HEK293 (cell line): ENCODE results near the gene MYOF.

Source experiments
- CTCF ChIA-PET: fragments of 350-600 bp; formaldehyde crosslinking; extraction: SDS; loops from one replicate; lab custom pipeline; 2021; ENCODE audit warnings: antibody characterized with exemption; lab: Yijun Ruan, JAX
- POLR2A ChIA-PET: fragments of 300-600 bp; formaldehyde crosslinking; extraction: SDS; loops from one replicate; lab custom pipeline; 2020; ENCODE audit warnings: antibody characterized with exemption, inconsistent platforms; lab: Yijun Ruan, JAX
- H3K27ac ChIP-seq: fragments of 200-500 bp; sonication (Bioruptor generic); 2 replicates; pipeline ENCODE4 v1.5.1; 2014; ENCODE audit warnings: low read depth, low read length, control low read depth, inconsistent platforms; ENCODE audit errors: extremely low read depth
- H3K36me3 ChIP-seq, 2 experiments: fragments of 200-500 bp in 1 of 2; sonication (Bioruptor generic) in 1 of 2; 1 replicate in 1 of 2; 2 replicates in 1 of 2; pipeline ENCODE4 v1.5.1; 2014 to 2017; ENCODE audit warnings: inconsistent platforms in 2 of 2, low read length in 2 of 2; ENCODE audit not compliant: control insufficient read depth in 2 of 2, insufficient read depth in 1 of 2
- H3K4me1 ChIP-seq: fragments of 200-500 bp; sonication (Bioruptor generic); 2 replicates; pipeline ENCODE4 v1.5.1; 2014; ENCODE audit warnings: mild to moderate bottlenecking, low read length, inconsistent platforms; ENCODE audit not compliant: control insufficient read depth, insufficient read depth
- H3K4me3 ChIP-seq: 2 replicates; pipeline ENCODE4 v1.5.1; 2011; ENCODE audit warnings: low read depth, mild to moderate bottlenecking, control low read depth, low read length, moderate library complexity
- H3K9me3 ChIP-seq: fragments of 200-500 bp; sonication (Bioruptor generic); 2 replicates; pipeline ENCODE4 v1.5.1; 2014; ENCODE audit warnings: low read depth, low read length, inconsistent platforms; ENCODE audit not compliant: control insufficient read depth, insufficient read depth
- GLIS1 ChIP-seq: fragments of 450-650 bp; formaldehyde crosslinking; IDR thresholded peaks from 2 replicates; pipeline ENCODE4 v1.5.1; 2016; ENCODE audit warnings: missing biosample characterization, missing genetic modification characterization
- HOXA7 ChIP-seq: sonication (generic); formaldehyde crosslinking; IDR thresholded peaks from 2 replicates; pipeline ENCODE4 v1.8.1; 2022; ENCODE audit warnings: missing genetic modification reagents, borderline replicate concordance
- IKZF3 ChIP-seq: fragments of 450-650 bp; IDR thresholded peaks from 2 replicates; pipeline ENCODE4 v1.5.0; 2018; ENCODE audit warnings: missing biosample characterization, mild to moderate bottlenecking, missing genetic modification characterization, moderate library complexity
- KLF10 ChIP-seq: fragments of 450-650 bp; IDR thresholded peaks from 2 replicates; pipeline ENCODE4 v1.5.1; 2018; ENCODE audit warnings: missing biosample characterization, mild to moderate bottlenecking, missing genetic modification characterization
- KLF9 ChIP-seq: fragments of 450-650 bp; formaldehyde crosslinking; IDR thresholded peaks from 2 replicates; pipeline ENCODE4 v1.5.1; 2016; ENCODE audit warnings: missing biosample characterization, missing genetic modification characterization, low read depth
- MEIS1 ChIP-seq: sonication (generic); formaldehyde crosslinking; IDR thresholded peaks from 2 replicates; pipeline ENCODE4 v1.8.1; 2022; ENCODE audit warnings: missing genetic modification reagents, mild to moderate bottlenecking, borderline replicate concordance
- MYNN ChIP-seq: fragments of 450-650 bp; formaldehyde crosslinking; IDR thresholded peaks from 2 replicates; pipeline ENCODE4 v1.5.1; 2016; ENCODE audit warnings: missing biosample characterization, missing genetic modification characterization, borderline replicate concordance
- PRDM1 ChIP-seq: fragments of 450-650 bp; formaldehyde crosslinking; IDR thresholded peaks from 2 replicates; pipeline ENCODE4; 2016; ENCODE audit warnings: missing biosample characterization, missing genetic modification characterization
- SP2 ChIP-seq: fragments of 450-650 bp; formaldehyde crosslinking; IDR thresholded peaks from 2 replicates; pipeline ENCODE4 v1.5.1; 2016; ENCODE audit warnings: missing biosample characterization, missing genetic modification characterization
- YY1 ChIP-seq: fragments of 450-650 bp; formaldehyde crosslinking; IDR thresholded peaks from 2 replicates; pipeline ENCODE4 v1.5.1; 2018; ENCODE audit warnings: missing biosample characterization, missing genetic modification characterization
- ZBTB1 ChIP-seq: fragments of 450-650 bp; formaldehyde crosslinking; IDR thresholded peaks from 2 replicates; pipeline ENCODE4 v1.5.1; 2016; ENCODE audit warnings: missing biosample characterization, missing genetic modification characterization
- ZFP69B ChIP-seq: fragments of 450-650 bp; formaldehyde crosslinking; IDR thresholded peaks from 2 replicates; pipeline ENCODE4 v1.5.1; 2016; ENCODE audit warnings: missing biosample characterization, missing genetic modification characterization
- ZNF10 ChIP-seq: fragments of 450-650 bp; formaldehyde crosslinking; IDR thresholded peaks from 2 replicates; pipeline ENCODE4 v1.5.1; 2017; ENCODE audit warnings: missing biosample characterization, missing genetic modification characterization
- ZNF133 ChIP-seq: fragments of 450-650 bp; formaldehyde crosslinking; IDR thresholded peaks from 2 replicates; pipeline ENCODE4 v1.5.1; 2016; ENCODE audit warnings: missing biosample characterization, missing genetic modification characterization
- ZNF146 ChIP-seq: fragments of 450-650 bp; formaldehyde crosslinking; IDR thresholded peaks from 2 replicates; pipeline ENCODE4 v1.5.1; 2016; ENCODE audit warnings: missing biosample characterization, missing genetic modification characterization
- ZNF175 ChIP-seq: fragments of 450-650 bp; formaldehyde crosslinking; IDR thresholded peaks from 2 replicates; pipeline ENCODE4 v1.5.1; 2016; ENCODE audit warnings: missing biosample characterization, missing genetic modification characterization
- ZNF19 ChIP-seq: fragments of 450-650 bp; formaldehyde crosslinking; IDR thresholded peaks from 2 replicates; pipeline ENCODE4; 2016; ENCODE audit warnings: missing biosample characterization, missing genetic modification characterization, low read depth
- ZNF202 ChIP-seq: fragments of 450-650 bp; formaldehyde crosslinking; IDR thresholded peaks from 2 replicates; pipeline ENCODE4 v1.5.1; 2016; ENCODE audit warnings: missing biosample characterization, missing genetic modification characterization, borderline replicate concordance
- ZNF23 ChIP-seq: fragments of 450-650 bp; formaldehyde crosslinking; IDR thresholded peaks from 2 replicates; pipeline ENCODE4 v1.5.1; 2016; ENCODE audit warnings: missing biosample characterization, missing genetic modification characterization, borderline replicate concordance
- ZNF239 ChIP-seq: fragments of 450-650 bp; formaldehyde crosslinking; IDR thresholded peaks from 2 replicates; pipeline ENCODE4 v1.5.1; 2016; ENCODE audit warnings: missing biosample characterization, missing genetic modification characterization
- ZNF248 ChIP-seq: fragments of 450-650 bp; formaldehyde crosslinking; IDR thresholded peaks from 2 replicates; pipeline ENCODE4 v1.5.1; 2017; ENCODE audit warnings: missing biosample characterization, missing genetic modification characterization
- ZNF311 ChIP-seq: fragments of 450-650 bp; formaldehyde crosslinking; IDR thresholded peaks from 2 replicates; pipeline ENCODE4 v1.5.1; 2017; ENCODE audit warnings: missing biosample characterization, missing genetic modification characterization, borderline replicate concordance
- ZNF335 ChIP-seq: fragments of 450-650 bp; formaldehyde crosslinking; conservative IDR thresholded peaks from 2 replicates; pipeline ENCODE4 v1.5.1; 2016; ENCODE audit warnings: missing biosample characterization, missing genetic modification characterization
- ZNF48 ChIP-seq: fragments of 450-650 bp; formaldehyde crosslinking; IDR thresholded peaks from 2 replicates; pipeline ENCODE4 v1.5.1; 2016; ENCODE audit warnings: missing biosample characterization, missing genetic modification characterization
- ZNF514 ChIP-seq: fragments of 450-650 bp; formaldehyde crosslinking; IDR thresholded peaks from 2 replicates; pipeline ENCODE4 v1.5.1; 2016; ENCODE audit warnings: missing biosample characterization, missing genetic modification characterization
- ZNF530 ChIP-seq: fragments of 450-650 bp; formaldehyde crosslinking; IDR thresholded peaks from 2 replicates; pipeline ENCODE4 v1.5.1; 2016; ENCODE audit warnings: low read depth, missing biosample characterization, missing genetic modification characterization
- ZNF558 ChIP-seq: fragments of 450-650 bp; formaldehyde crosslinking; IDR thresholded peaks from 2 replicates; pipeline ENCODE4 v1.5.1; 2016; ENCODE audit warnings: missing biosample characterization, missing genetic modification characterization
- ZNF561 ChIP-seq: fragments of 450-650 bp; IDR thresholded peaks from 2 replicates; pipeline ENCODE4 v1.5.1; 2018; ENCODE audit warnings: missing biosample characterization, missing genetic modification characterization, borderline replicate concordance
- ZNF585B ChIP-seq: fragments of 450-650 bp; formaldehyde crosslinking; IDR thresholded peaks from 2 replicates; pipeline ENCODE4 v1.5.1; 2016; ENCODE audit warnings: missing biosample characterization, missing genetic modification characterization
- ZNF623 ChIP-seq: fragments of 450-650 bp; formaldehyde crosslinking; IDR thresholded peaks from 2 replicates; pipeline ENCODE4 v1.5.1; 2016; ENCODE audit warnings: missing biosample characterization, missing genetic modification characterization
- ZNF624 ChIP-seq: fragments of 450-650 bp; formaldehyde crosslinking; IDR thresholded peaks from 2 replicates; pipeline ENCODE4 v1.5.1; 2017; ENCODE audit warnings: missing biosample characterization, missing genetic modification characterization
- ZNF704 ChIP-seq: fragments of 450-650 bp; formaldehyde crosslinking; IDR thresholded peaks from 2 replicates; pipeline ENCODE4 v1.5.1; 2016; ENCODE audit warnings: missing biosample characterization, missing genetic modification characterization
- ZNF747 ChIP-seq: fragments of 450-650 bp; formaldehyde crosslinking; IDR thresholded peaks from 2 replicates; pipeline ENCODE4 v1.5.1; 2016; ENCODE audit warnings: missing biosample characterization, missing genetic modification characterization
- ZNF785 ChIP-seq: fragments of 450-650 bp; formaldehyde crosslinking; IDR thresholded peaks from 2 replicates; pipeline ENCODE4 v1.5.1; 2016; ENCODE audit warnings: missing biosample characterization, missing genetic modification characterization
- ZNF792 ChIP-seq: fragments of 450-650 bp; formaldehyde crosslinking; IDR thresholded peaks from 2 replicates; pipeline ENCODE4 v1.5.1; 2016; ENCODE audit warnings: missing biosample characterization, missing genetic modification characterization
- ZXDB ChIP-seq: fragments of 450-650 bp; formaldehyde crosslinking; IDR thresholded peaks from 2 replicates; pipeline ENCODE4 v1.5.1; 2016; ENCODE audit warnings: missing biosample characterization, missing genetic modification characterization

The MYOF gene

GRCh38 chr10:93512565-93512964 lies 30.4 kb upstream of the MYOF start:
- CTCF ChIA-PET, result interaction anchor here (0.6 to 12.6 kb wide), 11 partner anchors 8 to 155 kb away, joined by 3 to 129 read pairs (median 4); partner anchors contain the start of gene MYOF
- H3K4me3 ChIP-seq, result no peak overlapping the region
- no peaks in the 10 kb centered on the region for H3K9me3 ChIP-seq
- POLR2A ChIA-PET, result no interaction called here
- TF ChIP-seq ZNF785 (tag by site-specific recombination), result no peak
- no peak for TF ChIP-seq ZFP69B (tag by site-specific recombination)
- no peak for TF ChIP-seq ZNF561 (tag by site-specific recombination)
- no peaks in the 10 kb centered on the region for H3K4me1 ChIP-seq
- peaks cover 54 to 81% of the 10 kb centered on the region in 2 experiments for H3K36me3 ChIP-seq
- no peak overlapping the region for H3K27ac ChIP-seq

GRCh38 chr10:93509816-93510215 lies 27.7 kb upstream of the MYOF start:
- Histone ChIP-seq H3K9me3 (no peaks in the 10 kb centered on the region), H3K36me3 (peaks cover 46 to 75% of the 10 kb centered on the region in 2 experiments; a peak in 2 of 3 replicates), H3K4me1 (no peaks in the 10 kb centered on the region), H3K4me3 (no peak overlapping the region), H3K27ac (no peak overlapping the region)
- POLR2A ChIA-PET, result interaction anchor here (1.8 kb wide), 1 partner anchor 14 kb away, joined by 7 read pairs; the partner anchor contains the start of gene CEP55
- CTCF ChIA-PET, result interaction anchor here (0.5 to 12.6 kb wide), 11 partner anchors 14 to 222 kb away, joined by 3 to 129 read pairs (median 4); partner anchors contain the start of gene MYOF
- TF ChIP-seq ZNF792 (tag by site-specific recombination) (no peak), KLF9 (tag by site-specific recombination) (no peak), ZNF558 (tag by site-specific recombination) (no peak), ZNF10 (no peak), ZNF530 (tag by site-specific recombination) (no peak), ZNF175 (no peak), ZNF624 (tag by site-specific recombination) (no peak), ZNF747 (tag by site-specific recombination) (no peak), ZNF311 (tag by site-specific recombination) (no peak), IKZF3 (tag by site-specific recombination) (no peak), ZNF585B (no peak), PRDM1 (tag by site-specific recombination) (no peak), ZNF23 (no peak), ZXDB (tag by site-specific recombination) (no peak), ZNF514 (no peak), ZNF133 (no peak), ZNF623 (tag by site-specific recombination) (no peak), ZNF248 (tag by site-specific recombination) (no peak), ZNF704 (tag by site-specific recombination) (no peak)

GRCh38 chr10:93505075-93505474 lies 22.9 kb upstream of the MYOF start:
- Histone ChIP-seq H3K27ac (no peak overlapping the region), H3K4me1 (no peaks in the 10 kb centered on the region), H3K36me3 (peaks cover 65 to 72% of the 10 kb centered on the region in 2 experiments), H3K4me3 (no peak overlapping the region), H3K9me3 (no peaks in the 10 kb centered on the region)
- ChIA-PET CTCF (interaction anchor here (0.6 to 12.6 kb wide), 3 partner anchors 8 to 149 kb away, joined by 3 to 129 read pairs (median 3); no protein-coding TSS in a partner anchor), POLR2A (no interaction called here)
- no peak for TF ChIP-seq ZNF146 (tag by site-specific recombination)
- no peak for TF ChIP-seq KLF10 (tag by site-specific recombination)
- TF ChIP-seq ZNF248 (tag by site-specific recombination), result no peak
- TF ChIP-seq ZBTB1, result no peak
- TF ChIP-seq MYNN, result no peak
- no peak for TF ChIP-seq MEIS1 (CRISPR knock-in tag)
- no peak for TF ChIP-seq ZNF335
- TF ChIP-seq GLIS1 (tag by site-specific recombination), result no peak
- TF ChIP-seq ZNF202, result no peak
- no peak for TF ChIP-seq YY1 (tag by site-specific recombination)
- TF ChIP-seq SP2 (tag by site-specific recombination), result no peak
- TF ChIP-seq ZNF48 (tag by site-specific recombination), result no peak
- no peak for TF ChIP-seq ZNF19 (tag by site-specific recombination)
- TF ChIP-seq HOXA7 (CRISPR knock-in tag), result no peak
- TF ChIP-seq ZNF239 (tag by site-specific recombination), result no peak
- no peak for TF ChIP-seq ZNF530 (tag by site-specific recombination)
